T-helper 1 cell treated with Interleukin-12 subunit alpha and Interleukin-12 subunit beta and Interleukin-4 antibody, amounts not matched to agents 30 ng/mL and 1 ng/mL, for 36 hours (primary cell): ENCODE data around the gene STARD9. TPM values are rescaled to one million over a fixed set of nuclear protein-coding genes. Genes with fewer than 3 reads are reported as not detected.
"Not testable (repeated sequence)": the region's sequence is repeated elsewhere in the genome, so short reads cannot be mapped to it uniquely, and the experiment has no call there.

Experiments used
- intact Hi-C: fragments of 100-400 bp; cut with micrococcal nuclease; formaldehyde crosslinking; loops from one replicate; pipeline ENCODE4 v1.15.1; 2024
- total RNA-seq: library from RNA; stranded (reverse); gene quantifications from 2 replicates; pipeline ENCODE4 v1.2.3, GENCODE V29; 2022

The STARD9 gene
- 9.9 and 11.3 TPM in 2 replicates for total RNA-seq

DNA sequence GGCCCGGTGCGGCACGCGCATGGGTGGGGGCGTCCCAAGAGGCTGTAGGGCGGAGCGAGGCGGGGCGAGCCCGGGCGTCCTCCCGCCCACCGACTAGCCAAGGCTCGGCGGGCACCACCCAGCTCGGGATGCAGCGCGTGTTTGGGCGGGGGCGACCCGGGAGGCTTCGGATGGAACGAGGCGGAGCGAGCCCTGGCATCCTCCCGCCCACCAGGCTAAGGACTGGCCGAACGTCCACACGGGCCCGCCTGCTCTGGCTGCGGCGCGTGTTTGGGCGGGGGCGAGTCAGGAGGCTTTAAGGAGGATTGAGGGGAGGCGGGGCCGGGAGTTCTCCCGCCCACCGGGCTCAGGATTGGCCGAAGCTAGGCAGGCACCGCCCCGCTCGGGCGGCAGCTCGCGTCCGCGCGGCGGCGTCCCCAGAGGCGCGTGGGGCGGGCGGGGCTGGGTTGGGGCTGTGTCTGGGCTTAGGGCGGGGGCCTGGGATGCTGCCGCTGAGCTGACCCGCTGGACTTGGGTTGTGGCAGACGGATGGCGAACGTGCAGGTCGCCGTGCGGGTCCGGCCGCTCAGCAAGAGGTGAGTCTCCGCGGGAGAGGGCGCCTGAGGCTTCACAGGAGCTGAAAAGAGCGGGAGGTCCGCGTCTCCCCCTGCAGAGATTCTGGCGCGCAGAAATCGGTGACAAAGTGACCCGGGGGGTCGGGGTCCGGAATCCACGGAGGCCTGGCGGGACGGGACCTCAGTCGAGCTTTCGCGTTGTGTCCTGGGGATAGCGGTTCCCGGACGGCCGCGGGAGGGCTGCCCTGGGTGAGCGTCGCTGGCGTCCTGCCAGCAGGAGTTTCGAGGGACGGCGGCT is at the start of gene STARD9:
Gene STARD9 (plus strand): TSS at position 419 of the 852 bp plus-strand sequence. CDS start 110 bp downstream, at position 529.
- intact Hi-C loops: loop anchor here (1.0 to 10.0 kb wide), 11 partner anchors 27 to 1343 kb away; partner anchors contain the start of genes CDAN1, CHP1, EHD4 and EXD1

DNA sequence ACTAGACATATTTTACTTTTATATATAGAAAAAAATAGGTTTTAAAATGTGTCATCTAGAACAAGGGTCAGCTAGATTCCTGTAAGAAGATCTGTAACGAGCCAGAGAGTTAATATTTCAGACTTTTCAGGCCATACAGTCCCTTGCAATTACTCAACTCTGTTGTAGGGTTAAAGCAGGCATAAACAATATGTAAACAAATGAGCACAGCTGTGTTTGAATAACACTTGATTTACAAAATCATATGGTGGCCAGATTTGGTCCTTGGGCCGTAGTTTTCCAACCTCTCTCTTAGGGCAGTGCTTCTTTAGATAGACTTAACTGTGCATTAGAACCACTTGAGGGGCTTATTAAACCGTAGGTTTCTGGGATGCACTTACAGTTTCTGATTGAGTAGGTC is 46.4 kb upstream of the STARD9 start:
- intact Hi-C loops: no loop called here

DNA sequence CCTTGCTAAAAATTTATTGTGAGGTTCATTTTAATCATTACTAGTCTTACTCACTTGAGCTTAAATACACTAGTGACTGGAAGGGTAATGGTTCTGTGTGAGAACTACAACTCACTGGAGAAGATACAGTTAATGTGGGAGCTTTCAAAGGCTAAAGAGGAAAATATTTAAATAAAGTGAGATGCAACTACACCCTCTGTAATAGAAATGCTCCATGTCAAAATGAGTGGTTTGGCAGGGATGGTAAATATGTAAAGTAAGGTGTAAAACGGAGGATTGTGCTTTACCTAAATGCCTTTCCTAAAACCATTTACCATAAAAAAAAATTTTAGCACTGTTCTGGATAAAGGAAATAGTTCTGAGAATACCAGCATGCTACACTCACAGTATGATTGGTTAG is 42.2 kb upstream of the STARD9 start:
- intact Hi-C loops: no loop called here

DNA sequence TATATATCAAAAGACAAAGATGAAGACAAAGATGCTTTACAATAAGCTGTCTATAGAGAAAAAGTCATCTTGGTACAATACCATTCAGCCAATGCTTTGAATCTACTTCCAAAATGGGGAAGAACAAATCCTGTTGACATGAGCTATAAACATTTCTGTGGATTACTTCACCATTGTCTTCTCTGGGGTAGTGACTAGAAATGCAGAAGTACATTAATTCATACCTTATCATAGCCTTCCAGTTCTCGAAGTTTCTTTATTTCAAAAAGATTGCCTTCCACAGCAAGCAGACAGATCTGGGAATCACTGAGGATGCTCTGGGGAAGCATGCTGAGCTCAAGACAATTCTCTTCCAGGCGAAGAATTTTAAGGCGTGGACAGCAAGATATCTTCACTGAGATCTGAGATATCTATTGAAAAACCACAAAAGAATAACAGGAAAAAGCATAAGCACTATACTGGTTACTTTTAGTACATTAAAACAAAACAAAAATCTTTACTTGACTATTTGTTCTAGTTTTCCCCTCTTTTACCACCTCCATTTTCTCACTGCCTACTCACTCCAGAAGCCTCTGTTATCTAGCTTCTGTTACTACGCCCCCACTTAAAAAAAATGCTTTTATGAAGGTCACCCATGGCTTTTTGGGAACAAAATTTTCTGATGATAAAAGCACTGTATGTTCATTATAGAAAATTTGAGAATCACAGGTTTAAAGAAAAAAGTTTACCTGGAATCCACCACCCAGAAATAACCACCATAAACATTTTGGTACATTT is 30.4 kb upstream of the STARD9 start:
- intact Hi-C loops: loop anchor here (5.0 kb wide), 2 partner anchors 1742 to 1978 kb away; partner anchors contain the start of genes CCDC32, GOLM2 and RPUSD2

DNA sequence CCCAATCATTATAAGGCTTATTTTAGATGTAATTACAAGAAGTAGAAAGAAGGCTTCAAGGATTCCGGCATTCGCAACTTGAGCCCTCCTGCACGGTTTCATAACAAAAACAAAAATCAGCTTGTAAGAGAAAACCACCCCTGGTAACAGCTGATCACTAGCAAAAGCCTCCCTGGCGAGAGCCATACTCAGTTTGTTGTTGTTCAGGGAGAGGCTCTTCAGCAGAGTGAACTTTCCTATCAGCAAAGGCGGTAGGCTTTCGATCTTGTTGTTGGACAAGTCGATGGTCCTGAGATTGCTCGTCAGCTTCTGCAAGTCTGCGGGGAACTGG is 27.5 kb upstream of the STARD9 start:
- intact Hi-C loops: loop anchor here (1.0 to 5.0 kb wide), 10 partner anchors 27 to 1981 kb away; partner anchors contain the start of genes CCDC32, GANC, GOLM2 and RPUSD2

DNA sequence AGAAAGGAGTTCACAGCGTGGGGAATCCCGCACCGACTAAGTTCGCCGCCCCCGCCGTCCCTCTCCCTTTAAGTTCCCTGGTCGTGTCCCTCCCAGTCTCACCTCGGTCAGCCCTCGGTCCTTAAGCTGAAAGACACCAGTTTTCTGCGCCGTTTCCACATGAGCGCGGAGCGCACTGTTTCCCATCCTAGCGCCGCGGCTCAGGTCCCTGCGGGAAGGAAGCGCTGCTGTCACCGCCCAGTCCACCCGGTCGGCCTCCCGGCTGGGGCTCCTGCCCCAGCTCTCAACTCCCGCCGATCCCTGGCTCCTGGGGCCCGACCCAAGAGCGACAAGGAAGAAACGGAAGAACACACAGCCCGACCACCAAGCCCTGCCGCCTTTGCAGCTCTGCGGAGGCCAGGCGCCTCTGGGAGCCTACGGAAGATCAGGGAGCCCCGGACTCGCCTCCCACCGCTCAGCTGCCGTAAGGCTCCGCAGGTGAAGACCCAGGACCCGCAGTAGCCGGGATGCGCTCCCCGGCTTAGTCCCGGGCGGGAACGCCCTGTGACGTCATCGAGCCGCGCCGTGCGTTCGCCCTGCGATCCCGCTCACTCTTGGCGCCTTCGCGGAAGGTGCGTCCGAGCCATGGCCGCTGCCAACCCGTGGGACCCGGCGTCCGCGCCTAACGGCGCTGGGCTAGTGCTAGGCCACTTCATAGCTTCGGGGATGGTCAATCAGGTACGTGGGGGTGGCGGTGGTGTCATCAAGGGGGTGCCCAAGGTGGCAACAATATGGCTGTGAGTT is 27.0 kb upstream of the STARD9 start, which contains the start of the genes HAUS2 and LRRC57:
Gene HAUS2 (plus strand): TSS at position 590 of the 783 bp plus-strand sequence. CDS start 35 bp downstream, at position 625.
Gene LRRC57 (minus strand): TSS at position 545 of the 783 bp plus-strand sequence. CDS start 359 bp downstream, at position 186.
- intact Hi-C loops: loop anchor here (1.0 to 5.0 kb wide), 10 partner anchors 27 to 1981 kb away; partner anchors contain the start of genes CCDC32, GANC, GOLM2 and RPUSD2

DNA sequence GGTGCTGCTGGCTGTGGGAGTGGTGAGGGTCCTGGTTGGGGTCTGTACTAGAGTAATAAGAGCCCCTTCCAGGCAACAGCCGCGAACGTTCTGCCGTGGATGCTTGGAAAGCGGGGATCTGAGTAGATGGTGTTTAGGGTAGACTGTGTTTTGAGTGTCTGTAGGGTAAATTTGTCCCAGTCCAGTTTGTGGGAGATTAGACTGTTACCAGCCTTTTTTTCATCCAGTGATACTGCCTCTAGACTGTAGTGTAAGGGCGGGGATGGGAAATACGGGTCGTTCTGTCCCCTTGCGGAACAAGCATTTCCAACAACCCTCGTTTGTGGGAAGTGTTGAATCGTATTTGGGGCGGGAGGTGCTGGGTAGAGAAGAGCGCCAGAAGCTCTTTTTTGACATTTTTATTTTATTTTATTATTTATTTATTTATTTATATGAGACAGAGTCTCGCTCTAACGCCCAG is 26.3 kb upstream of the STARD9 start:
- intact Hi-C loops: loop anchor here (2.0 to 5.0 kb wide), 4 partner anchors 276 to 1982 kb away; partner anchors contain the start of genes CCDC32, GANC, GOLM2 and RPUSD2

DNA sequence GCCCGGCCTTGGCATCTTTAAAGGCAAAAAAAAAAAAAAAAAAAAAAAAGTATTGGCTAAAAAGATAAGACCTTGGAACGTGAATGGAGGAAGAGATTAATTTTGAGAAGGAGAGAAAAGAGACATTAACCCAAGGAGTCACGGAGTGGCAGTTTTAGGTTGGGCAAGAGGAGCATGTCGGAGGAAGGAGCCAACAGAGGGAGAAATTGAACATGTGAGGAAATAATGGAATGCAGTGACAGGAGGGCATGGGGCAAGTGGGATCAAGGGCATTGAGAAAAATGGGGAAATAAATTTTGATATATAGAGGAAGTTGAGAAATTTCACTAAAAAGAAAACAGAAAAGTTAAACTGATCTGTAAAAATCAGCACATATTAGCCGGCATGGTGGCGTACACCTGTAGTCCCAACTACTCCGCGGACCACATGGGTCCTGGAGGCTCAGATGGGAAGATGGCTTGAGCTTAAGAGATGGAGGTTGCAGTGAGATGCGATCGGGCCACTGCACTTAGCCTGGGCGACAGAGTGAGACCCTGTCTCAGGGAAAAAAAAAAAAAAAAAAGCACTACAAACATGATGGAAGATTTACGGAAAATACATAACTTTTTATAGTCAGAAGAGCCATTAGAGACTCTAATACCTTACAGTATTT is 25.5 kb upstream of the STARD9 start:
- intact Hi-C loops: loop anchor here (2.0 to 5.0 kb wide), 4 partner anchors 277 to 1983 kb away; partner anchors contain the start of genes CCDC32, GANC, GOLM2 and RPUSD2

DNA sequence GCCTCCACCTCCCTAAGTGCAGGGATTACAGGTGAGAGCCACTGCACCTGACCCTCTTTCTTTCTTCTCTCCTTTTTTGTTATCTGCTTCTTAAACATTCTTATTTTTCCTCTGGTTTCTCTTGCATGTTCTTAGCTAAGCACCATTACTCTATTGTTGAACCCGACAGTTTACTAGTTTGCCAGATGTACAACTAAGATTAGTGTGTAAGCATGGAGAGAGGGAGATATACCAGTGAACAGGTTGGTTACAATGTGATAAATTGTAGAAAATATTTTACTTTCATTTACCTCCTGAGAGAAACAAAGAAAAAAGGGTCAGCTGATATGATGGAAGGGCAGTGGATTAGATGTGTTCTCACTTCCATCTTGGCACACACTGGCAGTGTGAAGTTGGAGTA is 21.9 kb upstream of the STARD9 start:
- intact Hi-C loops: no loop called here

DNA sequence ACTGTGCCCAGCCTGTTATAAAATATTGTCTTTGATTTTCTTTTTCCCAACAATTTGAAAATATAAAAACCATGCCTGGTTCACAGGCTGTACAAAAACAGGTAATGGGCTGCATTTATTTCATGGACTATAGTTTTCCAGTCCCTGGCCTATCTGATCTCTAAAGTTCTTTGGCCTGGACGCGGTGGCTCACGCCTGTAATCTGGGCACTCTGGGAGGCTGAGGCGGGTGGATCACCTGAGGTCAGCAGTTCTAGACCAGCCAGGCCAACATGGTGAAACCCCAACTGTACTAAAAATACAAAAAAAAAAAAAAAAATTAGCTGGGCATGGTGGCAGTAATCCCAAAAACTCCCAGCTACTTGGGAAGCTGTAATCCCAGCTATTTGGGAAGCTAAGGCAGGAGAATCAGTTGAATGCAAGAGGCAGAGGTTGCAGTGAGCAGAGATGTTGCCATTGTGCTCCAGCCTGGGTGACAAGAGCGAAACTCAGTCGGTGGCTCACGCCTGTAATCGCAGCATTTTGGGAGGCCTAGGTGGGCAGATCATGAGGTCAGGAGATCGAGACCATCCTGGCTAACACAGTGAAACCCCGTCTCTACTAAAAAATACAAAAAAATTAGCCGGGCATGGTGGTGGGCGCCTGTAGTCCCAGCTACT is 18.7 kb upstream of the STARD9 start:
- intact Hi-C loops: not testable (repeated sequence)

DNA sequence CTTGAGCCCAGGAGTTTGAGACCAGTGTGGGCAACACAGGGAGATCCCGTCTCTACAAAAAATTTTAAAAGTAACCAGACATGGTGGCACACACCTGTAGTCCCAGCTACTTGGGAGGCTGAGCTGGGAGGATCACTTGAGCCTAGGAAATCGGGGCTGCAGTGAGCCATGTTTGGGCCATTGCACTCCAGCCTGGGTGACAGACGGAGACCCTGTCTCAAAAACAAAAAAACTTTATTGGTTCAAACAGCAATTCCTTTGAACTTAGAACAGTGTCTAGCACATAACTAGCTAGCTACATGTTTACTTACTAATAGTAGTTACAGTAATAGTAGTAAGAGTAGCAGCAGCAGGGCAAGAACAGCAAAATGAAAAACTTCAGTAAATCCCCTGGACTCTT is 16.7 kb upstream of the STARD9 start:
- intact Hi-C loops: no loop called here

DNA sequence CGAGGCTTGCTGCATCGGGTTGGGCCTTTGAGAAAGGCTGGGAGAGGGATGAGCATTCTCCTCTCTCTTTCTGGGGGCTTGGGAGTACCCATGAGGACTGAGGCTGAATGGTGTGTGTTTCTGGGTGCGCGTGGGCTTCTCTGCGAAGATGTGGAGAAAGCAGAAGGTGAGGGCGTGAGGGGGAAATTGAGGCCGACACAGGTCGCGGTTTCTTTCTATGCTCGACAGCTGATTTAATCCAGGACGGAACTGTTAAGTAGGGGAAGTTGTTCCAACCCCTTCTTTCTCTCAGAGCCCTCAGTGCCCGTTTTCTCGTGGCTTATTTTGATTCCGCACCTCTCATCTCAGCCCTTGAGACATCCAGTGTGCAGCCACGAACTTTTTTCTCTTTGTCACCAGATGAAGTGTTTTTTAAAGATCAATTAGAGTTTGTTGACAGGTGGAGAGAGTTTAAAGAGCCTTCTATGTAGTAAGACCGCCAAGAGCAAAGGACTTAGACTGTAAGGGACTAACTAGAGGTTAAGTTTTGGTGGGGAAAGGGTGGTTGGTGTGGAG is 711 bp downstream of the STARD9 start:
- intact Hi-C loops: loop anchor here (5.0 to 10.0 kb wide), 3 partner anchors 601 to 1344 kb away; partner anchors contain the start of genes CHP1, EHD4, EXD1 and MGA

DNA sequence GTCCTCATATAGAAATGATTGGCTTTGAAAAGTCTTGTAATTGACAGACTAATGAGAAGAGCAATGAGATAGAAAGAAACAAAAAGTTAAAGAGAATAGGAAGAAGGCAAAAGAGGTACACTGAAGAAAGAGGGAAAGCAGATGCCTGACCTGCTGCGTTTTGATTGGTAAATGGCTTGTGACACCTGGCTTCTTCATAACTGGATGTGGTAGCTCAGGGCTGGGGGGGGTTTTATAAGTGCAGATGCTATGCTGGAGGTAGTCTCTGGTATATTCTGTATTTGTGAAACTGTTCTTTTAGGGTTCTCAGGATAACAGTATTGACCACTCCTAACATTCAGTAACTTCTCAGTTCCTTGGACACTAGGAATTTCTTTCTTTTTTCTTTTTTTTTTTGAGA is 1.4 kb downstream of the STARD9 start:
- intact Hi-C loops: loop anchor here (5.0 to 10.0 kb wide), 3 partner anchors 602 to 1344 kb away; partner anchors contain the start of genes CHP1, EHD4, EXD1 and MGA

DNA sequence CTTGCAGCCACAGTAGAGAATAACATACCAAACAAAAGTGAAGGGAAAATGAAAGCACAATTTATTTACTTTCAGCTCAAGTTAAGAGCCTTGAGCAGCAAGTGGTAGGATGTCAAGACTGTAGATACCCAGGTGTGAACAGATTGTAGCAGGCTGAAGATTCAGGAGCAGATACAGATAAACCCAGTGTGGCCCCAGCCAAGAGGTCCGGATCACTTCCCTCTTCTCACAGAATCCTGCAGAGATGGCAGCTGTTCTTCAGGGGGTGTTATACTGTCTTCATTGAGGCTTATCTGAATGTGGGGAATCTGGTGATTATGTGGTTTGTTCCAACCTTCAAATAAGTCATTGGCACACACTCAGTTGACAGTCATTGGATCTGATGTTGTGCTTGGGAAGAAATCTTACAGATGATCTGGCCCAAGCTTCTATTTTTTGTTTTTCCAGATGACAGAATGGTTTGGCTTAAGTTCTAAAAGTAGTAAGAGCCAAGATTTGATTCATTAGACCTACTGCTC is 2.2 kb downstream of the STARD9 start:
- intact Hi-C loops: loop anchor here (5.0 to 10.0 kb wide), 3 partner anchors 603 to 1345 kb away; partner anchors contain the start of genes CHP1, EHD4, EXD1 and MGA

DNA sequence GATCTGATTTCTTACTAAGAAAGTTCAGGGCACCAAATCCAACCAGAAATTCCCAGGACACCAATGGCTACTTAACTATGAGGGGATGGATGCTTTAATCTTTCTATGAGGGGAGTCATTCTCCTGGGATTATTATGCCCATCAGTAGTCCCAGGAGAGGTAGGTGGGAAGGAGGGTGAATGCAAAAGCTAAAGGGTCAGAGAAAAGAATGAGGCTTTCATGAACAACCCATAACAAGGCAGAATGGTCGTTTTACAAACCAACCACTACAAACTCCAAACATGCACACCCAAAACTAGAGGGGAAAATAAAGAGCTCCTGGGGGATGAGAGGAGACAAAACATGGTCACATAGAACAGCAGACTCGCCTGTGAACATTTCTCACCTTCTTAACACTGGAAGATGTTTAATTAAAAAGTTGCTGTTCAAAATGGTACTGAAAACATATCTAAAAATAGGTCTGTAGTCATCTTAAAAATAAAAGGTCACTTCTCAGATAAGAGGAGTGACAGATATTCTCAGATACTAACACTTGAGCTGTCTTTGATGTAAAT is 3.7 kb downstream of the STARD9 start:
- intact Hi-C loops: loop anchor here (5.0 to 10.0 kb wide), 3 partner anchors 604 to 1347 kb away; partner anchors contain the start of genes CHP1, EHD4, EXD1 and MGA

DNA sequence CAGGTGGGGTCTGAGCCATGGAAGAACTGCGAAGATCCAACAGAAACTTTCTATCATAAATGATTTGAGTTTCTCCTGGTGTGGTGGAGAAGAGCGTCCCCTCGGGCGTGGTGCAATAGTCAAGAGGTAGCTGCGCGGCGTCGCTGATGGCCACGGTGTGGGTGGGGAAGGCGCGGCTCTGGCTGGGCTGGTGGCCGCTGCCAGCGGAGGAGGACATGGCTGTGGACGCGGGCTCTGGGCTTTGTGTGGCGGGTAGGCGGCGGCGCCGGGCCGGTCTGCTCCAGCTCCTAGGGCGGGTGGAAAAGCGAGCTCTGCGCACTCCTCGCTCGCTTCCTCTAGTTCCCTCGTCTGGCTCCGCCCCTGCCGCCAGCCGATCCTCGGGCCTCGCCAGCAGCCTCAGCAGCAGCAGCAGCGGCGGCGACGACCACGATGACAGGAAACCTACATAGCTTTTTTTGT is 5.9 kb downstream of the STARD9 start:
- intact Hi-C loops: loop anchor here (1.0 to 2.0 kb wide), 4 partner anchors 28 to 308 kb away; partner anchors contain the start of genes GANC, HAUS2, LRRC57 and TMEM87A

DNA sequence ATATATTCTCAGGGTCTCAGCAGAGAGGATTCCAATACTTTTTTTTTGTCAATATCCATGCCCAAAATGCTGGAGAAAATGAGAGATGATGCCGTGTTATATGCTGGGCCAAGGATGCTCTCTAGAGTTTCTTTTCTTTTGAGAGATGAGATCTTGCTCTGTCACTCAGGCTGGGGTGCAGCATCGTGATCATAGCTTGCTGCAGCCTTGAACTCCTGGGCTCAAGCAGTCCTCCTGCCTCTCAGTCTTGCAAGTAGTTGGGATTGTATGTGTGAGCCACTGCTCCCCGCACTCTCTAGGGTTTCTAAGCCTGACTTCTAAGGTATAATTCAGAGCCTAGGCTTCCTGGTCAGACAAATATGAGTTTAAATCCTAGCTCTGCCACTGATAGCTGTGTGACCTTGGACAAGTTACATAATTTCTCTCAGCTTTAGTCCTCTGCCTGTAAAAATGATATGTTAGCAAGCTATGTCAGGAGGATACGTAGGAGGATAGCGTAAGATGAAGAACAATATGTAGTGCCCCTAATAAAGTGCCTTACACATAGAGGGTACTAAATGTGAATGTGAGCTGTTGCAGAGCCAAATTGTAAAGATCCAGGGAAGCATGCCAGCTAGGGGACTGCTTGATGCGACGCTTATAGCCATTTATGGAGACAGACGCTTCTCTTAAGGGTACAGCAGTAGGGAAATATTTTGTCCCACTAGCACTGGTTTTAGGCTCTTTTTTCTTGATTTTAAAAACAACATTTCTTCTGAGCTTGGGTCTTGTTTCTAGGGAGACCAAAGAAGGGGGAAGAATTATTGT is 7.4 kb downstream of the STARD9 start:
- intact Hi-C loops: no loop called here
